Iris pigment epithelial cell (primary cell): Measurements from ENCODE around the gene COL27A1.
"Not testable (repeated sequence)": the region's sequence is repeated elsewhere in the genome, so short reads cannot be mapped to it uniquely, and the experiment has no call there.

Experiments used
- DNase-seq: peaks from one replicate; pipeline ENCODE4 v3.0.0-alpha.2; 2011; ENCODE audit warnings: low read depth

COL27A1 gene

DNA sequence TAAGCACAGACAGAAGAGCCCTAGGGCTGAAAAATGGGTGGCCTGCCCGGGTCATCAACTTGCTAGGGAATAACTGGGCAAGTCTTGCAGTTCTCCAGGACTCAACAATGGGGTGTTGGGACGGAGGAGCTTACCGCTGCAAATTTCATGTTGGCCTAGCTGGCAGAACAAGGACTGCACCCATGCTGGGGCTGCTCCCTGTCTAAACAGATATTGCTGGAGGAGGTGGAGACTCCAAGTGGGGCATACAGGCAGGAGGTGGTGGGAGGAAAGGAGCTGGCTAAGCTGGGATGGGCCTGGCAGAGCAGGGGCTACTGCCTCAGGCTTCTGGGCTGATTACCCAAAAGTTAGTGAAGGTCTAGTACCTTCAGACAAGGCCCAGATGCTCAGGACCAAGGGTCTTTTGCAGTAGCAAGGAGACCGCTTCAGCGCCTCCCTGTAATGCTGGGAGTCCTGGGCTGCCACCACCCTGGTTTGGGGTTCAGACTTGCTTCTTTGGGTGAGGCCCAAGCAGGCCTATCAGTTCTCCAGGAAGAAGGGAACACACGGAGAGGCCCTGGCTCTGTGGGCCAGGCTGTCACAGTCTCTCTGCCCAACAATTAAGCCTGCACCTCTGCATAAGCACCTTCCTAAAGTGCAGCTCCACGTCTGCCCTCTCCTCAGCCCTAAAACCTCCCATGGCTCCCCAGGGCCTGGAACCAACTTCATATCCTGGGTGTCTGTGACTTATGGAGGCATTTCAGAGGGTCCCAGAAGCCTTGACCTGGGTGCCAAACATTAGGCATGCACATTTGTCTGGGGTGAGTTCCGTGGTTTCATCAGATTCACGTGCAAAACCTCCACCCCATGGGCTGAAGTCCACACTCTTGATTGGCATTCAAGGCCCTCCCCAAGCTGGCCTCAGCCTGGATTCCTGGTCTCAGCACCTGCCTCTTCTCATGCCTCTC, 32.0 kb upstream of the COL27A1 start:
- DNase-seq = no peak

DNA sequence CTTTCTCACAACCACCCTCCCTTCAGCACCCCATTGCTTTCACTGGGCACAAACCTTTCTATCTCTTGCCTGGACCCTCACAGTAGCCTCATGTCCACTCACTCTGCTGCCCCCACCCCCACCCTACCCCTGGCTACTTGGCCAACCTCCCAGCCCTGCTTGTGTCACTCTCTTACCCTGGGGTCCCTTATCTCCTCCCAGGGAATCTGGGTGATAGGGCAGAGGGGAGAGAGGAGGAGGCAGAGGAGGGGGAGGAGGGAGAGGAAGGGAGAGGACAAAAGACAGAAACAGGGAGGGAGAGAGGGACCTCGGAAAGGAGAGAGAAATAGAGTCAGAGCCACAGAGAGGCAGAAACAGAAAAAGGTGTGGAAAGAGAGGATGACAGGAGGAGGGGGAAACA, 31.2 kb upstream of the COL27A1 start:
- no peak for DNase-seq

DNA sequence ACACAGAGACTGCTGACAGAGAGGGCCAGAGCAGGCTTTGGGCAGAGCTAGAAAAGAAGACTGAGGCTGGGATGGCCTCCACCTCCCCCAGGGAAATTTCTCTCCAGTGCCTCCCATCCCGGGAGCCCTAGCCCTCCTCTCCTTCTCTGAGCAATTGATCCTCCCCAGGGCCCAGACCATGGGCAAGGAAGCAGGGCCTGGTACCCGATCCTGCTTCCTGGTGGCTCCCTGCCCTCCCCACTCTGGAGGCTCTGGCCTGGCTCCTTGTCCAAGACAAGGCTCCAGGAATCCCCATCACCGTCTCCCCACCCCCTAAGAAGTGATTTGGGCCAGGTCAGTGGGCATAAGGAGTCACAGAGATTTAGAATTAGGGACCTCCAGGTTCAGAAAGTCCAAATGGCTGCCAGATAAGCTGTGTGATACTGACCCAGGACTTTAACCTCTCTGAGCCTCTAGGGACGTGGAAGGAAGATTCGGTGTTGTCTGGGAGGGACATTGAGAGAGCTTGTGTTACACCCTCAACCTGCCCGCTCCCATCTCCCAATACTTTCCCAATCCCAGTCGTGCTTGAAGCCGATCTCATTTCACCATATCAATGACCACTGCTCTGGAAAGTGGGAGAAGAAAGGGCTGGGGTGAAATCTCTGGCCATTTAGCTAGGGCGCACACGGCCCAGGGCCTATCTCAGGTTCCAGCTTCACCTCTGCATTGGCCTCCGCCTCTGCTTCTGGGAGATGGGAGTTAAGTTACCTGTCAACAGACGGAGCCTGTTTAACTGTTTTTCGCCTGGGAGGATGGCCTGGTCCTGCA, 30.5 kb upstream of the COL27A1 start:
- no peak for DNase-seq

DNA sequence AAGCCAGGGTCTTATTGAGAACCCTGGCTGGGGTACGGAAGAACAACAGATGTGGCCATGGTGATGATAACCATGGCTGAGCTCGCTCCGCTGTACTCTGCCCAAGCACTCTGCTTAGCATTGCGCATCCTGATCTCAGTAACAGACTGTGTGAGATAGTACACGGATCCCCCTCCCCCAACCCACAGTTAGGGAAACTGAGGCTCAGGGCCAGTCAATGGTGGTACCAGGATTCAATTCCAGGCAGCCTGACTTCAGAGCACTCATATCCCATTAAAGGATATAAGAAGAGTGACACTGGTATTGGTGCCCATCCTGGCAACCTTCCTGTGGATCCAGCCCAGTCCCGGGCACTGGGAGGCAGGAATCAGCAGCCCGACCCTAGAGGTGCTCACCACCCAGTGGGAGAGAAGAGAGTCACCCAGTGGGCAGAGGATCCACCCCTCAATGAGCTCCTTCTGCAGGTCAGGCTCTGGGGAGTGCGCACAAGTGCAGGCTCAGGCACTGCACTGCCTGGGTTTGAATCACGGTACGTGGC, 29.8 kb upstream of the COL27A1 start:
- no peak for DNase-seq

DNA sequence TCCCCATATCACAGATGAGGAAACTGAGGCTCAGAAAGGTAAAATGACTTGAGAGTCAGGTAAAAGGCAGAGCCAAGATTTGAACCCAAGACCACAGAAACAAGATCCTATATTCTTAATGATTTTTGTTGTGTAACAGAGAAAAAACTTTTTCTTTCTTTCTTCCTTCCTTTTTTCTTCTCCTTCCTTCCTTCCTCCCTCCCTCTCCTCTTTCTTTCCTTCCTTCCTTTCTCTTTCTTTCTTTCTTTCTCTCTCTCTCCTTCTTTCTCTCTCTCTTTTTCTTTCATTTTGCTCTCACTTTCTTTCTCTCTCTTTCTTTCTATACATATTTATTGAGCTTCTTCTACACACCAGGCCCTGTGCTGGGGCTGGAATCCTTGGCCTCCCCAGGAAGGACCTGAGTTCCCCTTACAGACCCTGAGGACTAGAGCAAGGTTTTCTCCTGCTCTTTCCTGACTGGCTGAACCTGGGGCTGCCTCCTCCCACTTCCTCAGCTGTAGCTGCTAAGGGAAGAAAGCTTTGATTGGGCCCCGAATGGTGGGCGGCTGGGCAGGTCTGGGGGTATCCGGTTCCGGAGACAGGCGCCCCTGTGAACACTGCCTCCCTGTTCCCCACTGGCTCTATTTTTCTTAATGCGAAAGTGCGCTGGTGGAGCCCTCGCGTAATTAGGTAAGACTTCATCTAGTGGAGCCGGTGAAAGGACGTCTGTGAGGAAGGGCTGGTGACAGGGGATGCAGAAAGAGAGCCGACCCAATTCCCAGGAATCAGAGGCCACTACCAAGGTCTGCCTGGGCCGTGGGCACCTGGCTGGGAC, 28.9 kb upstream of the COL27A1 start:
- no peak for DNase-seq

DNA sequence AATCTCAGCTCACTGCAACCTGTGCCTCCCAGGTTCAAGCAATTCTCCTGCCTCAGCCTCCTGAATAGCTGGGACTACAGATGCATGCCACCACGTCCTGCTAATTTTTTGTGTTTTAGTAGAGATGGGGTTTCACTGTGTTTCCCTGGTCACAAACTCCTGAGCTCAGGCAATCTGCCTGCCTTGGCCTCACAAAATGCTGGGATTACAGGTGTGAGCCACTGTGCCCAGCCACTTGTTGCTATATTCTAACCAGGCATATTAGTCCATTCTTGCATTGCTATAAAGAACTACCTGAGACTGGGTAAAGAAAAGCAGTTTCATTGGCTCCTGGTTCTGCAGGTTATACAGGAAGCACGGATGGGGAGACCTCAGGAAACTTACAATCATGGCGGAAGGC, 26.6 kb upstream of the COL27A1 start:
- not testable (repeated sequence) for DNase-seq

DNA sequence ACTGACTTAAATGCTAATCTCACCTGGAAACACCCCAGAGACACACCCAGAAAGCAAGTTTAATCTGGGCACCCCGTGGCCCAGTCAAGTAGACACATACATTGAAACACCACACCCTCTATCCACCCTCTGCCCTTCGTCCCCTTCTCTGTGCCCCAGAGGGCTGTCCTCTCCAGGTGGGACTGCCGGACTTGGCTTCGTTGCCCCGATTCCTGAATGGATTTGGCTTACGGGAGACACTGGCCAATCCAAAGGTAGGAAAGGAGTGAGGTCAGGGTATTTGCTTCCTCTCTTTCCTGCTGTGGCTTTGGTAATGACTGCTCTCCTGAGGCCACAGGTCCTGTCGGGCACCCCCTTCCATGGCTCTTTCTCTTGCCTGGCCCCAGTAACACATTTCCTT, 25.2 kb upstream of the COL27A1 start:
- DNase-seq = no peak

DNA sequence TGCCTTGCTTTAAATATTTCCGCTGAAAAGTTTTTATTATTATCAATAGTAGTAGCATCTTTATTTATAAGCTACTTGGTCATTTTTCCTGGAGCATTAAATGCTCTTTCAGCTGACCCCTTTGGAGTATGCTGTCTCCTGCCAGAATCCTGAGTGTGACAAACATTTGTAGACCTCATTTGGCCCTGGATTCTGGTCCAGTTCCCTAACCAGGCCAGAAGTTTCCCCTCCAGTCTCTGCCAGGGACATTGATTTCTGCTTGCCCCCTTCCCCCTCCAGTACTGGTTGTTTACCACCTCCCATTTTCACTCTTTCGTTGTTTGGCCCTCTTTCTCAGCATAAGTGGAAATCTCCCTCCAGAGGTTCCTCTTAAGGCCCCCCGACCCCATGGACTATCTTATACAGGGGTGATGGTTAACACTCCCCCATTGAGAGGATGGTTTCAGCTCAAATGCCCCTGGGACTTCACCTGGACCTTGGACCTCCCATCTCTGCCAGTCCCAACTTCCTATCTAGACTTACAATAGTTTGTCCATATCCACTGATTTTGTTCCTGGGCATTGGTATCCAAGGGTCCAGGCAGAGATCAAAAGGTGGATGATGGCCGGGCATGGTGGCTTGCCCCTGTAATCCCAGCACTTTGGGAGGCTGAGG, 24.6 kb upstream of the COL27A1 start:
- DNase-seq = no peak

DNA sequence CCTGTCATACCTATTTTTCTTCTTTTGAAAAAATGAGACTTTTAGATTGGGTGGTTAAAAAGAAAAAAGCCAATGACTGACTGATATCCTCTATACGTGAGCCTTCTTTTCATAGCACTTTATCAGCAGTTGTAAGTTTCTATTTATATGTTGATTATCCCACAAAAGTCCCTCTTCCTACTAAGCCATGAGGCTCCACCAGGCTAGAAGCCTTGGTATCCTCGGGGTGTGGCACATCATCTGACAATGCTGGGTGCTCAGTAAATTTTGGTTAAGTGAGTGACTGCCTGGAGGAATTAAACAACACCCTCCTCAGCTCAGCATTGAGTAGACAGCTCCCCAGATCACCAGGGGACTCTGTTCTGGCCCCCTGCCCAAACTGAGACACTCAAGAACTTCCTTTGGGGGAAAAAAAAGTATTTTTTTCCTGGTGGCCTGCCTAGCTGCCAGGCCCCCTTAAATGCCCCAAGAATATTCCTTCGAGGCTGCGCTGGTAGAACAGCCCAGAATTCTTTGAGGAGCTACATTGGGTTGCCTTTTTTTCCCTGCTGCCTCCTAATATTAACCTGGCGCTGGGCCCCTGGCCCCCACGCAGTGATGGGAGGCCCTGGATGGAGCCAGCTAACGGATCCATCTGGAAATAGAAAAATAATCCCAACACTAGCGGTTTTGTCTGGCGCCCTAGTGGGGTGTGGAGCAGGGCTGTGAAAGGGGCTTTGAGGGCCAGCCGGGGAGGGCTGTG, 23.4 kb upstream of the COL27A1 start:
- DNase-seq = no peak

DNA sequence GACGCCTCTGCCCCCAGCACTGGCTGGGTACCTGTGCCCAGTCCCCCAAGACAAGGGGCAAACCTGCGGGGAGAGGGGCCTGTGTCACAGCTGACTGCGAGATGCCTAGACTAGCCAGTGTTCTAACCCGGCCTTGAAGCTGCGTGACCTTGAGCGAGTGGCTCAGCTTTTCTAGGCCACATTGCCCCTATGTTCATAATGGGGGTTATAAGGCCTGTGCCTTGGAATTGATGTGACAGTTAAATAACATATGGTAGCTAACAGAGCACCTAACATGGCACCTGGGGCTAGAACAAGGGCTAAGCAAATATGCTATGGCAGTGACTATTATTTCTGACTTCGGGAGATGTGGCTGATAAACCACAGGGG, 22.8 kb upstream of the COL27A1 start:
- DNase-seq = no peak

DNA sequence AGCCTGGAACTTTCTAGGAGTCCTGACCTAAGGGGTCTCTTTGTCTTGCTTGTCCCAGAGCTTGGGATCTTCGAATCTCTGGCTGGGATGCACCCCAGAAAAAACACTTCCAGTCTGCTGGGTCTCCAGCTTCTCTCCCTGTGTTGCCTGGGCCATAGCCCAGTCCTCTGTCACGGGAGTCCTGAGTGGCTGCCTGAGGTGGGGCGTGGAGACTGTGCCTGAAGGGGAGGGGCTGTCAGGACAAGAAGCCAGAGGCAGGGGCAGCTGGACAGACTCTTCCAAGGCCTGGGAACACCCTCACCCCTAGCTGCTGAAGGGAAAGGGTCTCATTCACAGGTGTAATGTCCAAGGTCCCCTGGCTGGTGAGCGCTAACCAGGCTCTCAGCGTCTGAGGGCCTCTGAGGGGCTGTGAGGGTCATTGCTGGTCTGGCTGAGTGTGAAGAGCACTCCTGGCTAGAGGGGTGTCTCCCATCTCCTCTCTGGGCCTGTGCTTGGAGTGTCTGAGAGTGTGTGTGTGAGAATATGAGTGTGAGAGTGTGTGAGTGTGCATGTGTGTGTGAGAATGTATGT, 20.4 kb upstream of the COL27A1 start:
- no peak for DNase-seq

DNA sequence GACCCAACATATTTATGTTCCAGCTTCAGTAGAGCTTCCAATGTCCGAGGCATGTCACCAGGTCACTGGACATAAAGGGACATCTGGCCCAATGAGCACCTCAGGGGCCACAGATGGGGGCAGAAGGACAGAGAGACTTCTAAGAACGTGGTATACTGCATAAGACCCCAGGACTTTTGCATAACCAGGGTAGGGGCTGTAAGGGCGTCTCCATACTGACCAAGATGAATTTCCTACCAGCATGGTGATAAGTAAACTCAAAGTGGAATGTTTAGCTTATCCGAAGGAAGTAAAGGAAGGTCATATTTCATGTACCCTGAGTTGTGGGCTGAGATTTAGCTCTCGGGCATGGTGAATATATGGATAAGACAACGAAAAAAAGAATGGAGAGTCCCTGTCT, 17.5 kb upstream of the COL27A1 start:
- no peak for DNase-seq

DNA sequence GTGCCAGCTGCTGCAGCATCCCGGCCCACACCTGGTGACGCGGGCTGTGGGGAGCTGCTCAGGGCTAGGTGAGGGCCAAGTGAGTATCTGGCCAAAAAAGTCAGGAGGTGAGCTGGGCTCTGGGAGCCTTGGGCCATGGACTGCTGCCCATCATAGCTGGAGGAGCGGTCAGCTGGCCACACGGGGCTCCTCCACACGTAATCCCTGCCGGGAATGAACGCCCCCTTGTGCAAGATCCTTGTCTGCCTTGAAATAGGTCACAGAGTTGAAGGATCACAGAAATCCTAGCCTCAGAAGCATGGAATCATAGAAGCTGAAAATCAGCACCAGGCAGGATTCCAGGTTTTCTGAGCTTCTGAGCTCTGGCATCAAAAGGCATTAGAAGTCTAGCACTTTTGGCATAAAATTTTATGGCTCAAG, 16.8 kb upstream of the COL27A1 start:
- DNase-seq = no peak

DNA sequence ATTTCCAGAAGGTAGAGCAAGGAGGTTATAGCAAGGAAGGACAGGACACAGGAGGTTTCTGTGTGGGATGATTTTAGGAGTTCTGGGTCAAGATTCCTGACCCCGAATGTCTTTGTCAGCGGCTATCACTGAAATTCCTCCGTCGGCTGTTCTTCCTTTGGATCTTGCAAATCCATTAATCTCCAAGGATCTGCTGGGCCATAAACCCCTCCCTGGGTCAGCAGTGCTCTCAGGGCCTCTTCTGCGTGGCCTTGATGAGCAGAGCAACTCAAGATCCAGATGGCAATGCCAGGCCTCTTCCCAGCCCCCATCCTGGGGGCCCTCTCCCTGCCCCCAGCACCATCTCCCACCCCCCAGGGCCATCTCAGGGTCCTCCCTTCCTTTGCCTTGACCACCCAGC, 16.3 kb upstream of the COL27A1 start:
- no peak for DNase-seq

DNA sequence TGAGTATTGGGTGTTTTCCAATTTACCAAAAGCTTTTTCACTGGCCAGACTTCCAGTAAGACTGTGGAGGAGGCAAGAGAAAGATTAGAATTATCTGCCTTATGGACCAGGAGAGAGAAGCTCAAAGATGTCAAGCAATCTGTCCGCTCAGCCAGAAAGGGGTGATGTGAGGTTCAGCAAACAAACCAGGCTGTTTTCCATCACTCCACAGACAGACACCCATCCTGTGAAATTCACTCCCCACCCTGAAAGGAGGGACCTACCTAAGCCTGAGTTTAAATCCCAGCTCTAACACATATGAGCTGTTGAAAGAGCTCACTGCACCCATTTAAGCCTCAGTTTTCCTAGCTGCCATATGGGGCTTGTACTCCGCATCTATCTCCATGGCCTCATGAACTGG, 14.9 kb upstream of the COL27A1 start:
- DNase-seq = no peak

DNA sequence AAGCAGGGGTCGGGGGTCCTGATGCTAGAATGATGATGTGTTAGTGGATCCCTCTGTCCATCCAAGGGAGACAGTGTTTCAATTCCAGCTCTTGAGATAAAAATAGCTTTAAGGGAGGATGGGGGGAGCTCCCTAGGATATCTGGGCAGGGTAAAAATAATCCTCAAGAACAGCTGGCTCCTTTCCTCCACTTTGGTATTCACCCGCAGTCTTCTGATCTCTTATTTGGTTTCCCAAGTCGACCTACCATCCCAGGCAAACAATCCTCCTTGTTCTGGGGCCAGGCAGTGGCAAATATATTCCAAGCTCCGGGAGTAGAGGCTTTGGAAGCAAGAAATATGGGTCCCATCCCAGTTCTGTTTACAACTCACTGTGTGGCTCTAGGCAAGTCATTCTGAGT, 14.5 kb upstream of the COL27A1 start:
- DNase-seq = no peak

DNA sequence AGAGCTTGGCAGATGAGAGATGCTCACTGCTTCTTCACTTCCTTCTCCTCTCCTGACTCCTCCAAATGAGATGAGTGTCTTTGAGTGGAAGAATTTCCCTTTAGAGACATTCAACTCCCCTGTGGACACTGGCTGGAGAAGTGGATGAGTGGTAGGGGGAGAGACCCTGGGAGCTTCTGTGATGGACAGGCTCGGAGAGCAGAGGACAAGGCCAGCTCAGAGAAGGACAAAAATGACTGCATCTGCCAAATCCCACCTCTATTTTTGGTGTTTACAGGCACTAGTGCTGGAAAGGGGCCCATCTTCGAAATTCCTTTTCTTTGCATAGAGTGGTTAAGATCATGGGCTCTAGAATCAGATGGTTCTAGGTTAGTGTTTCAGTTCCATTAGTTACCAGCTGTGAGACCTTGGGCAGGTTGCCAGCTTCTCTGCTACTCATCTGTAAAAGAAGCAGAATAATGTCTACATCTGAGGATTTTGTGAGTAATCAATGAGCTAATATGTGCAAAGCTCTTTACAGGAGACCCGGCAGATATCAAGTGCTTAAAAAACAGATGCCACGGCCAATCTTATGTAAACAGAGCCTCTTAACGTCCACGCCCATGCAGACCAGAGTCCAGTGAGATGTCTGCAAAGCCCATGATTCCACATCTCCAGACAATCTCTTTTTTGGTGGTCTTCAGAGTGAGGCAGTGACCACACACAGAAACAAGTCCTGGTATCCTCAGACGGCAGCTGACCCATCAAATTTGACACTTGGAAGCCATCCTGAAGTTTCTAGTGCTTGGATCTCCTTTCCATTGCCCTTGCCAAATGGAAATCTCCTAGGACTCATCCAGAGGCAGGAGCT, 13.6 kb upstream of the COL27A1 start:
- peak; percentile 40 for DNase-seq

DNA sequence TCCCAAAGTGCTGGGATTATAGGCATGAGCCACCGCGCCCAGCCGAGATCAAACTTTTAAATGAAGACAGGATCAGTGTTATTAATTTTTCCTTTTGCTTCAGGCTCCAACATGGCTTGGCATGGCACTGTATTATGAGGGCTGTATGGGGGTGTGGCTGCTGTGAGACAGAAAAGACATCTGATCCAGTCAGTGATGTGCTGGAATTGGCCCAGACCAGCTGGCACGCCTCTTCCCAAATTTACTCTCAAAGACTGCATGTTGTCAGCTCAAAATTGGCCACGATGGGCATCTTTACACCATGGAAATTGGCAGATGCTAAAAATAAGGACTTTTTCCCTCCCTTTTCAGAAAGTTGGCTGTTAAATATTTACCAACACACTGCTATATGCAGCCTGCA, 12.1 kb upstream of the COL27A1 start:
- DNase-seq = no peak

DNA sequence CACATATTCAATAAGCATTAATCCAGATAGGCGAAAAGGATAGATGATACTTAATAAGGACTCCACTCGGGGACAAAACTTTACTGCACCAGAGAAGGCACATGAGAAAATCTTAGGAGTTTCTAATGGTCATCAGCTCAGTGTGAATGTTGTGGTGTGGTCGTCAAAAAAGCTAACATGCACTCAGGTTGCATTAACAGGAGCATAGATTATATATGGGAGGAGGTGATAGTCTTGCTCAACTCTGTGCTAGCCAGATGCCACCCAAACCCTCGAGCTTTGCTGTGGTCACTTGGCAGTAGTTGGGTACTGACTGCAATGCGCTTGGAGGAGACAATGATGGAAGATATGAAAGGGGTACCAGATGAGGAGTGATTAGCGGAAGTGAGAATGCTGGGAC, 8.6 kb upstream of the COL27A1 start:
- DNase-seq = no peak

DNA sequence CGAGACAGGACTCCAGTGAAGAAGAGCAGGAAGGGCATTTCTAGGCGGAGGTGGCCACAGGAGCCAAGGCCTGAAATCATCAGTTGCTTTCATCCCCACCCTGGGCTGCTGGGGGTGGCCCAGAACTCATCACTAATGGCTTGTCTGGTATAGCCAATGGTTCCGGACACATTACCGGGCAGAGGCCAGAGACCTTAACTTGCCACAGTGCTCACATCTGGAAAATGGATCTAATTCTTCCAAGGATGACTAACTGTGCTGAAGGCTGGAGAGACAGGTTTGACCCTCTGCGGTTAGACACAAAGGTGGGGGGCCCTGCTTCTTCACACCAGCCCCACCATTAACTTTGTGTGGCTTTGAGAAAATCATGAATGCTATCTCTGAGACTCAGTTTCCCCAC, 6.2 kb upstream of the COL27A1 start:
- no peak for DNase-seq
